ENCODE results near the gene AIRE.

Gene AIRE

GRCh38 chr21:44260066-44260465 is 25.6 kb upstream of the AIRE start:
- H3K4me3 Mint-ChIP-seq = no peak overlapping the region
- no peak overlapping the region for H3K27ac Mint-ChIP-seq (ENCODE audit: low read depth)
- DNase-seq (ENCODE audit: low spot score in 2 of 2) (no peak), ATAC-seq (replicated peaks; ENCODE audit: extremely low read depth, poor library complexity, severe bottlenecking) (no peak)
- H3K9me3 Mint-ChIP-seq = no peaks in the 10 kb centered on the region
- peaks cover 15% of the 10 kb centered on the region for H3K27me3 Mint-ChIP-seq
- no peaks in the 10 kb centered on the region for H3K4me1 Mint-ChIP-seq
- H3K36me3 Mint-ChIP-seq (ENCODE audit: insufficient read depth) = peaks cover 2% of the 10 kb centered on the region

DNA sequence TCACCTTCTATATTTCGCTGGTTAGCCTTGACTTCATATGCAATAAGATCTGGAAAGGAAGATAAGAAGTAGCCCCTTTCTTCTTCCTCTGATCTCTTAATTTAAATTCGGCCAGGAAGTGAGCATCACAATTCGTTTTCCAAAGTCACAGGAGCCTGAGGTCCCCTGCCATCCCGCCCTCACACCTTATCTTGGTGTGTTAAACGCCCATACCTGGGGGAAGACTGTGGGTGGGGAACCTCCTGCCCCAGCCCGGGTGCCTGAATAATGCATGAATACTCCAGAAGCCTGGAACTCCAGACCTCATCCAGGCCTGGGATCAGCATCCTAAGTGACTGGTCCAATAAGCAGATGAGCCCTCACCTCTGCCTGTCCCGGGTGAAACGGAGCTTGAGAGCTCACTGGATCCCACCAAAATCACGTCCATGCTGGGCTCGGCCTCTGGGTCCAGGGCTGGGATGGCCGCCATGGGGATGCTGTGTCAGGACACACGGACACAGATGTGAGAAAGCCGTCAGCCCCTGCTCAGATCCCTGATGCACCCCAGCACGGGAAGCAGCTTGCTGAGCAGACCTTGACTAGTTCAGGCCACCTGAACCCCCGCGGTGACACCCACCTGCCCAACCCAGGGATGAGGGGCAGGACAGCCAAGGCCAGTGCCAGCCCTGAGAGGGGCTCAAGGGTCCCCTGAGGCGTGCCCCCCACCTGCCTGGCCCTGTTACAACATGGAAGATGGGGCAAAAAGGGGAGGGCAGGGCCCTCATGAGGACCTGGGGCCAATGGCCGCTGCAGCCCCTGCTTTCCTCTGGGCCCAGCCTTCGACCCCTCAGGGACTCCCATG is 24.7 kb upstream of the AIRE start:
- ATAC-seq (replicated peaks; ENCODE audit: extremely low read depth, poor library complexity, severe bottlenecking) (no peak), DNase-seq (ENCODE audit: low spot score in 2 of 2) (no peak)
- H3K9me3 Mint-ChIP-seq = no peaks in the 10 kb centered on the region
- H3K27ac Mint-ChIP-seq (ENCODE audit: low read depth) = no peak overlapping the region
- no peaks in the 10 kb centered on the region for H3K4me1 Mint-ChIP-seq
- H3K27me3 Mint-ChIP-seq = peaks cover 12% of the 10 kb centered on the region
- H3K36me3 Mint-ChIP-seq (ENCODE audit: insufficient read depth) = peaks cover 2% of the 10 kb centered on the region
- H3K4me3 Mint-ChIP-seq = no peak overlapping the region

- H3K36me3 Mint-ChIP-seq (ENCODE audit: insufficient read depth) = peaks cover 2% of the 10 kb centered on the region
Measured at GRCh38 chr21:44261675-44262295, 23.9 kb upstream of the AIRE start, which contains the start of gene DNMT3L. TSS of gene DNMT3L (minus strand) at chr21:44261897. CDS start at chr21:44261259, 638 bp downstream.

DNA sequence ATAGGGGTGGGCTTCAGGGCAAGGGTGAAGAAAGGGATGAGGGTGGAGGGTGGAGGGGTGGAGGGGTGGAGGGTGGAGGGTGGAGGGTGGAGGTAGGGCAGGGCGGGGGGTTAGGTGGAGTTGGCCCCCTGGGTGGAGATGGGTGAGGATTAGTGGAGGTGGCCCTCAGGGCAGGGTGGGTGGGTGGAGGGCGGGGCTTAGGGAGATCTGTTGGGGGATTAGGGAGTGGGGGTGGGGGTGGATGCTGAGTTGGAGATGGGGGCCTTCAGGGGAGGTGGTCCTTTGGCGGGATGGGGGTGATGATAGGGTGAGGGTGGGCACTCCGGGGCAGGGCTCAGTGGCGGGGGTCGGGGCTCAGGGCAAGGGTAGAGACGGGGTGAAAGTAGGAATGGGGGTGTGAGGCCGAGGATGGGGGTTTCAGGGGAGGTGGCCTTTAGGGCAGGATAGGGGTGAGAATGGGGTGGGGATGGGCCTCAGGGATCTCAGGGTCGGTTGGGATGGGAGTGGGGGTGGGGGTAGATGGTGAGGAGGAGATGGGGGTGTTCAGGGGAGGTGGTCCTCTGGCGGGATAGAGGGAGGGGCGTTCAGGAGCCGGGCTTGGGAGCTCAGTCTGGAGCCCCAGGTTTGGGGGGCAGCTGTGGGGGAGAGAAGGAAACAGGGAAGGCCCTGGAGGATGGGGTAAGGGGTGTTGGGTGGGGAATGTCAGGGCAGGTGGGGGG is 23.2 kb upstream of the AIRE start:
- ATAC-seq (replicated peaks; ENCODE audit: extremely low read depth, poor library complexity, severe bottlenecking) (no peak), DNase-seq (ENCODE audit: low spot score in 2 of 2) (no peak)
- no peaks in the 10 kb centered on the region for H3K4me1 Mint-ChIP-seq
- peaks cover 2% of the 10 kb centered on the region for H3K36me3 Mint-ChIP-seq (ENCODE audit: insufficient read depth)
- no peak overlapping the region for H3K4me3 Mint-ChIP-seq
- H3K9me3 Mint-ChIP-seq = no peaks in the 10 kb centered on the region
- no peak overlapping the region for H3K27ac Mint-ChIP-seq (ENCODE audit: low read depth)
- peaks cover 12% of the 10 kb centered on the region for H3K27me3 Mint-ChIP-seq

More at GRCh38 chr21:44261675-44262295, 23.9 kb upstream of the AIRE start, which contains the start of gene DNMT3L:
- DNase-seq (ENCODE audit: low spot score in 2 of 2) (no peak), ATAC-seq (replicated peaks; ENCODE audit: extremely low read depth, poor library complexity, severe bottlenecking) (no peak)
- no peaks in the 10 kb centered on the region for H3K4me1 Mint-ChIP-seq
- H3K4me3 Mint-ChIP-seq = no peak within 1 kb of the TSS
- no peak within 1 kb of the TSS for H3K27ac Mint-ChIP-seq (ENCODE audit: low read depth)
- no peaks in the 10 kb centered on the region for H3K9me3 Mint-ChIP-seq
- H3K27me3 Mint-ChIP-seq = peaks cover 12% of the 10 kb centered on the region

- no peak for ATAC-seq (replicated peaks; ENCODE audit: extremely low read depth, poor library complexity, severe bottlenecking)
- no peak overlapping the region for H3K4me3 Mint-ChIP-seq
Measured at GRCh38 chr21:44263221-44263760, 22.4 kb upstream of the AIRE start.

DNA sequence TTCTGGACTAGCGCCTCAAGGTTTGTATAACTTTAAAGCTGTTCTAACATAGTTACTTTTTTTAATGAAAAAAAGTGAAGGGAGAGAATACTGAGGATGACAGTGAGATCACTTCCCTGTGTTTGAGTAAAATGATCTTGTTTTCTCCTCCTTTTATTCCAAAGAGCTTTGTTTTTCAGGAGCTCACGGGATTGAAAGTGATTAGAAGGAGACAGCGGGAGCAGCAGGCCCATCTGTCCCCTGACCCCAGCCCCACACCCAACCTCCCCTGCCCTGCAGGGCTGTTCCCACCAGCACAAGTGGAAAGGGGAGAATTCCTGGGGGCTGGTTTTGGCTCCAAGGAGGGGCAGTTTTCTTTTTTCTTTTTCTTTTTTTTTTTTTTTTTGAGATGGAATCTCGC is 21.9 kb upstream of the AIRE start:
- H3K27me3 Mint-ChIP-seq = peaks cover 8% of the 10 kb centered on the region
- peaks cover 2% of the 10 kb centered on the region for H3K36me3 Mint-ChIP-seq (ENCODE audit: insufficient read depth)
- no peaks in the 10 kb centered on the region for H3K4me1 Mint-ChIP-seq
- no peak overlapping the region for H3K4me3 Mint-ChIP-seq
- no peak for ATAC-seq (replicated peaks; ENCODE audit: extremely low read depth, poor library complexity, severe bottlenecking)
- no peak overlapping the region for H3K27ac Mint-ChIP-seq (ENCODE audit: low read depth)
- H3K9me3 Mint-ChIP-seq = no peaks in the 10 kb centered on the region
- DNase-seq (ENCODE audit: low spot score in 2 of 2) = no peak

More at GRCh38 chr21:44263221-44263760, 22.4 kb upstream of the AIRE start:
- H3K36me3 Mint-ChIP-seq (ENCODE audit: insufficient read depth) = peaks cover 2% of the 10 kb centered on the region
- no peaks in the 10 kb centered on the region for H3K9me3 Mint-ChIP-seq
- no peaks in the 10 kb centered on the region for H3K4me1 Mint-ChIP-seq
- no peak for DNase-seq (ENCODE audit: low spot score in 2 of 2)
- no peak overlapping the region for H3K27ac Mint-ChIP-seq (ENCODE audit: low read depth)
- H3K27me3 Mint-ChIP-seq = peaks cover 12% of the 10 kb centered on the region

DNA sequence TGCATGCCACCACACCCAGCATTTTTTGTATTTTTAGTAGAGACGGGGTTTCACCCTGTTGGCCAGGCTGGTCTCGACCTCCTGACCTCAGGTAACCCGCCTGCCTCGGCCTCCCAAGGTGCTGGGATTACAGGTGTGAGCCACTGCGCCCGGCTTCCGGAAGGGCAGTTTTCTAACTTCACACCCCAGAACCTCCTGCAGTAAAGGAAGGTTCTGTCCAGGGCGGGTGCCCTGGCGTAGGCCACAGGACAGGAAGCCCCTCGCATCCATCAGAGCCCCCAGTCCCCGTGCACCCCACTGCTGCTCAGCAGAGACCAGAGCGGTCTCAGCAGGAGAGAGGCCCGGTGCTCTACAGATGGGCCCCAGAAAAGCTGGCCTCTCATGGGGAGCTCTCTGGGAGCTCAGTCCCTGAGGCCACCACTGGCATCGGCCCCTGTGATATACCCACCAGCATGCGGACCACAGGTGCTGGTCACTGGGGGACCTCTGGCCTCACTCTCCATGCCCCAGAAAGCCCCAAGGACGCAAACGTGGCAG is 19.9 kb upstream of the AIRE start:
- H3K36me3 Mint-ChIP-seq (ENCODE audit: insufficient read depth) = no peaks in the 10 kb centered on the region
- no peaks in the 10 kb centered on the region for H3K4me1 Mint-ChIP-seq
- H3K27me3 Mint-ChIP-seq = no peaks in the 10 kb centered on the region
- H3K27ac Mint-ChIP-seq (ENCODE audit: low read depth) = no peak overlapping the region
- DNase-seq (ENCODE audit: low spot score in 2 of 2) (no peak), ATAC-seq (replicated peaks; ENCODE audit: extremely low read depth, poor library complexity, severe bottlenecking) (no peak)
- H3K9me3 Mint-ChIP-seq = no peaks in the 10 kb centered on the region
- H3K4me3 Mint-ChIP-seq = no peak overlapping the region

DNA sequence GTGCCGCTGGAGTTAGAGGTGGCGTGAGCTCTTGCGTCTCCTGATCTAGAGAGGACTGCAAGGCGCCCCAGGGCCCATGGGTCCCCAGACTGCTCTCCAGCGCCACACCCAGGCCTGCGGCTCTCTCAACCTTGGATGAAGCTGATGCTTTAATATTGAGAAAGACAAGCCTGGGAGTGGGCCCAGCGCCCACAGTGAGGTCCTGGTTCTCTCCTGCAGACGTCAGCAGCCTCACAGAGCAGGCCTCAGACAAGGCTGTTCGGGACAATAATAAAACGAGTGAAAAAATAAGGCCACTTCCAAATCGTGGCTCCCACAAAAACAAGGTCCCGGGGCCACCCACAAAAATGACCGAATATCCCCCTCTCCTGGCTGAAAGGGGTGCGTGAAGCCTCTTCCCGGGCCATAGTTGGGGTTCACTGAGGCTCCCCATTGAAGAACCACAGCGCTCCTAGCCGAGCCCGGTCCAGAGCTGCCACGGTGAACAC is 18.0 kb upstream of the AIRE start:
- DNase-seq (ENCODE audit: low spot score in 2 of 2) = no peak
- Mint-ChIP-seq H3K36me3 (ENCODE audit: insufficient read depth) (no peaks in the 10 kb centered on the region), H3K27ac (ENCODE audit: low read depth) (no peak overlapping the region), H3K4me3 (no peak overlapping the region), H3K4me1 (no peaks in the 10 kb centered on the region), H3K27me3 (no peaks in the 10 kb centered on the region), H3K9me3 (no peaks in the 10 kb centered on the region)
- ATAC-seq (replicated peaks; ENCODE audit: extremely low read depth, poor library complexity, severe bottlenecking) = no peak

DNA sequence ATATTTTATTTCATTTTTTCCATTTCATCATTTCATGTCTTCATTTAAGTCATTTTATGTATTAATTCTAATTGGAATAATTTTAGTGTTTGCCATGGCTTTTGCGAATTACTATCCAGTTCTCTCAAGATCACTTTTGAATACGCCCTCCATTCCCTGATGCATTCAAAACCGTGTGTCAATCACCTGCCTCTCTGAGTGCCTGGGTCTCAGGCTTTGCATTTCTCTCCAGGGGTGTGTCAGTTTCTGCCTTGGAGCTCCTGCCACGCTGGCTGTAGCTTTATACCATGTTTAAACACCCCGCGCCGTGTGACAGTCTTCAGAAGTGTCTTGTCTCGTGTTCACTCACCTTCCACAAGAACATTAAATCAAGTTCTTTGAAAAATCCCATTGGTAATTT is 16.6 kb upstream of the AIRE start:
- Mint-ChIP-seq H3K4me1 (no peaks in the 10 kb centered on the region), H3K27me3 (no peaks in the 10 kb centered on the region), H3K27ac (ENCODE audit: low read depth) (no peak overlapping the region), H3K9me3 (no peaks in the 10 kb centered on the region), H3K36me3 (ENCODE audit: insufficient read depth) (no peaks in the 10 kb centered on the region), H3K4me3 (no peak overlapping the region)
- DNase-seq (ENCODE audit: low spot score in 2 of 2) (no peak), ATAC-seq (replicated peaks; ENCODE audit: extremely low read depth, poor library complexity, severe bottlenecking) (no peak)

- ATAC-seq (replicated peaks; ENCODE audit: extremely low read depth, poor library complexity, severe bottlenecking) = no peak
- Mint-ChIP-seq H3K27ac (ENCODE audit: low read depth) (no peak overlapping the region), H3K27me3 (no peaks in the 10 kb centered on the region), H3K4me3 (no peak overlapping the region), H3K36me3 (ENCODE audit: insufficient read depth) (no peaks in the 10 kb centered on the region), H3K4me1 (no peaks in the 10 kb centered on the region), H3K9me3 (no peaks in the 10 kb centered on the region)
- DNase-seq (ENCODE audit: low spot score in 2 of 2) = no peak
Measured at GRCh38 chr21:44271558-44272283, 14.0 kb upstream of the AIRE start.

GRCh38 chr21:44272284-44272858 is 13.3 kb upstream of the AIRE start:
- Mint-ChIP-seq H3K4me3 (no peak overlapping the region), H3K9me3 (no peaks in the 10 kb centered on the region), H3K27me3 (no peaks in the 10 kb centered on the region), H3K36me3 (ENCODE audit: insufficient read depth) (no peaks in the 10 kb centered on the region), H3K4me1 (no peaks in the 10 kb centered on the region), H3K27ac (ENCODE audit: low read depth) (no peak overlapping the region)
- ATAC-seq (replicated peaks; ENCODE audit: extremely low read depth, poor library complexity, severe bottlenecking) = no peak
- DNase-seq (ENCODE audit: low spot score in 2 of 2) = no peak
